ENCODE results near the gene DSP.

DNA sequence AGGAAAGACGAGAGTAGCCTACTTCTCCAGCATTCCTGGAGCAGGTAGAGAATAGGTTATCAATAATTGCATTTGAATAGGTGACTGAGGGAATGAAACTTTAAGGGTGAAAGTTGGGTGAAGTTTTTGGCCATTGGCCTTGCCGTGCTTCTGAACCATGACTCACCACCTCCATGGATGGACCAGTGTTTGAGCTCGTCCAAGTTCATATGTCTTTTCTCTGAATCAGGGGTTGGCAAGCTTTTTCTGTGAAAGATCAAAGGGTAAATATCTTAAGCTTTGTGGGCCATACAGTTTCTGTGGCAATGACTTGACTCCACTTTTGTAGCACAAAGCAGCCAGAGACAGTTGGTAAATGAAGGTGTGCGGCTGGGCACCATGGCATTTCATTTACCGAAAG, 80.3 kb downstream of the DSP start:
- TF ChIP-seq, protein P1, sequence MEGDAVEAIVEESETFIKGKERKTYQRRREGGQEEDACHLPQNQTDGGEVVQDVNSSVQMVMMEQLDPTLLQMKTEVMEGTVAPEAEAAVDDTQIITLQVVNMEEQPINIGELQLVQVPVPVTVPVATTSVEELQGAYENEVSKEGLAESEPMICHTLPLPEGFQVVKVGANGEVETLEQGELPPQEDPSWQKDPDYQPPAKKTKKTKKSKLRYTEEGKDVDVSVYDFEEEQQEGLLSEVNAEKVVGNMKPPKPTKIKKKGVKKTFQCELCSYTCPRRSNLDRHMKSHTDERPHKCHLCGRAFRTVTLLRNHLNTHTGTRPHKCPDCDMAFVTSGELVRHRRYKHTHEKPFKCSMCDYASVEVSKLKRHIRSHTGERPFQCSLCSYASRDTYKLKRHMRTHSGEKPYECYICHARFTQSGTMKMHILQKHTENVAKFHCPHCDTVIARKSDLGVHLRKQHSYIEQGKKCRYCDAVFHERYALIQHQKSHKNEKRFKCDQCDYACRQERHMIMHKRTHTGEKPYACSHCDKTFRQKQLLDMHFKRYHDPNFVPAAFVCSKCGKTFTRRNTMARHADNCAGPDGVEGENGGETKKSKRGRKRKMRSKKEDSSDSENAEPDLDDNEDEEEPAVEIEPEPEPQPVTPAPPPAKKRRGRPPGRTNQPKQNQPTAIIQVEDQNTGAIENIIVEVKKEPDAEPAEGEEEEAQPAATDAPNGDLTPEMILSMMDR (IDR thresholded peaks at IDR 0.05) = no peak
- TF ChIP-seq POLR2A (IDR thresholded peaks at IDR 0.05) = no peak
